HG02763 (cell line): ENCODE measurements around the gene FAXC.

ENCODE experiments used
- ATAC-seq: cut with Tn5 transposase; IDR thresholded peaks from one replicate; pipeline ENCODE4 v1.9.1; 2021; ENCODE audit warnings: mild to moderate bottlenecking, moderate library complexity; ENCODE audit not compliant: unreplicated experiment

Gene FAXC

DNA sequence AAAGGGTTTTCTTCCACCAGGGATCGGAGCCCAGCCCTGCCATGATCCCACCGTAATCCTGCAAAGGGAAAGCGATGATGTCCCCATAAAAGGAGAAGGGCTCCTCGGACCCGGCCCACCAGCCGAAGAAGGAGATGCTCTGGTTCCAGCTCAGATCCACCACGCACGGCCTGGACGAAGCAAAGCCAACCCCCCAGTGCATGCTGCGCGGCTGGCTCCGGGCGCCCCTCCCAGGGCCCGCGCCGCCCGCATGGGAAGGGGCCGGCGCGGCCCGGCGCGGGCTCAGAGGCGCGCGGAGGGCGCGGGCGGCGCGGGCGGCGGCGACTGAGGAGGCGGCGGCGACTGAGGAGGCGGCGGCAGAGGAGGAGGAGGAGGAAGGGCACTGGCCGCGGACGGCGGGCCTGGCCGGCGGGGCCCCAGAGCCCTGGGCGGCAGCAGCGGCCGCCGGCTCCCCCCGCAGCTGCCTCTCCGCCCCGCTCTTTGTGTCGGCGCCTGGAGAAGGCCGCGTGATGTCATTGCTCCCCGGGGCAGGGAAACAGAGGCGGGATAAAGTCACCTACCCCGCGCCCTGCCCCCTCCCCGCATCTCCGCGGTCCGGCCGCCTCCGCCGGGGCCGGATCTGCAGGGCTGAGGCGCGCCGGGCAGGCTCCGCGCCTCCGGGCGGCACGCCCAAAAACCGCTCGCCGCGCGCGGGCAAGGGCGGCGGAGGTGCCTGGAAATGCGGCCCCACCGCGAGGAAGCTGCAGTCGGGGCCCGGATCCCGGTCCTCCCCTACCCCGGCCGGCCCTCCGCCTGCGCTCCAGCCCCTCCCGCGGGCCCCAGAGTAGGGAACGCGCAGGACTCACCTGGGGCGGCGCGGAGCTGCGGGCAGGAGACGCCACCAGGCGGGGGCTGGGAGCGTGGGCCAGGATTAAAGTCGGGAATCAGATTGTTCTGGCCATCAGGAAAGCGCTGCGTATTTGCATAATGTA lies at the start of gene FAXC:
TSS of gene FAXC (minus strand) at position 504 of the 971 bp plus-strand sequence. CDS start at position 202, 302 bp downstream.
- no peak for ATAC-seq

DNA sequence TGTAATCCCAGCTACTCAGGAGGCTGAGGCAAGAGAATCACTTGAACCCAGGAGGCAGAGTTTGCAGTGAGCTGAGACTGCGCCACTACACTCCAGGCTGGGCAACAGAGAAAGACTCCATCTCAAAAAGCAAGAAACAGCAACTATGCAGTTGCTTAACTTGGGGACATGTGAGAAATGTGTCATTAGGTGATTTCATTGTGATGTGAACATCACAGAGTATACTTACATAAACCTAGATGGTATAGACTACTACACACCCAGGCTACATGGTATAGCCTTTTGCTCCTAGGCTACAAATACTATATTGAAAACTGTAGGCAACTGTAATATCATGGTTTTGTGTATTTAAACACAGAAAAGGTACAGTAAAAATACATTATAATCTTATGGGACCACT lies 47.8 kb upstream of the FAXC start:
- ATAC-seq, result no peak

DNA sequence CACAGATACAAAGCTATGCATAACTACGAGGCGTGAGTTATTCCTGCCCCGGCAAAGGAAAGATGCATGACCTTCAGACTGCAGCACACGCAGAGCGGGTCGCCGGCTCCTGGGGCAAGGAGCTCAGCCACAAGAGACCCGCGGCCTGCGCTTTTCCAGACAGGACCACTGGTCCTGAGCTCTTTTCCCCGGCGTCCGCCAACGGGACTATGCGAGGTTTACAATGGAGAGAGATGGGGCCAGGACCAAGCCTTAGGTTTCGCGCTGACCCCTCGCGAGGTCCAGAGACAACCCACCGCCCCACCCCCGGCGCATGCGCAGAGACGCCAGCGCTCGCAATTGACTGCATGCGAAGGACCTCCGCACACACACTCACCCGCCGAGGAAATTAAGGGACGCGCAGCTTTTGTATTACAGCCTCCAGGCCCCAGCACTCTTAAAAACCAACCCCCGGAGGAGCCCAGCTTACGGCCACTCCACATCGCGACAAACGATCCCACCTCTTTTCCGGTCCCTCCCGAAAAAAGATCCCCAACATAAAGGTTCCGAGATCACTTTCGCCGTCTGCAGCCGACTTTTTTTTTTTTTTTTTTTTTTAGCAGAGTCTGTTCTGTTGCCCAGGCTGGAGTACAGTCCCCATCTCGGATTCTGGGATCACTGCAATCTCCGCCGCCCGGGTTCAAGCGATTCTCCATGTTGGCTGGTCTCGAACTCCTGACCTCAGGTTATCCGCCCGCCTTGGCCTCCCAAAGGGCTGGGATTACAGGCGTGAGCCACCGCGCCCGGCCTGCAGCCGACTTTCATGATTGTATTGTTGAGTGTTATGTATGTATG lies 44.4 kb upstream of the FAXC start, which contains the start of gene COQ3:
TSS of gene COQ3 (minus strand) at position 498 of the 834 bp plus-strand sequence. CDS start at position 482, 16 bp downstream.
- ATAC-seq, result peak; percentile 87

DNA sequence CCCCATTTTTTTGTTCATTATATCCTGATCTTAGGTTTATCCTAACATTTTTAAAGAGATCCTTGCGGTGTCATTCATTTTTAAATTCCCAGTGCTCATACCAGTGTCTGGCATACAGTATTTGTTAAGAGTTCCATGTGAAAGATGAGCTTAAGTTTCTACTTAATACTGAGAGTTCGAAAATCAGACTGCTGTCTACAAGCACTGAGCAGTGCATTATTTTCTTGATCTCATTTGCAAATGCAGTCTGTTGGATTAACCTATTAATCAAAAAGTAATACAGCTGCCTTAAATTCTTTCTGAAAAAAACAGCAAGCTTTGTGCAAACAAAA lies 43.9 kb upstream of the FAXC start:
- ATAC-seq, result peak; percentile 14

DNA sequence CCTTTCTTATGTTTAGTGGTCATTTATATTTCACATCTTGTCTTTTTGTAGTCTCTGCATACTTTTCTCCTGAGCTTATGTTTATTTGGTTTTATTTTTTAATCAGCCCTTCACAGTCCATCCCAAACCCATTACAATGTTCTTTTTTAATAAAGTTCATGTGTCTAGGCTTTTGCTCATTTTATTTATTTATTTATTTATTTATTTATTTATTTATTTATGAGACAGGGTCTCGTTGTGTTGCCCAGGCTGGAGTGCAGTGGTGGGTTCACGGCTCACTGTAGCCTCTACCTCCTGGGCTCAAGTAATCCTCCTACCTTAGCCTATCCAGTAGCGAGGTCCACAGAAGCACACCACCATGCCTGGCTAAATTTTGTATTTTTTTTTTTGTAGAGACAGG lies 41.4 kb upstream of the FAXC start:
- no peak for ATAC-seq

DNA sequence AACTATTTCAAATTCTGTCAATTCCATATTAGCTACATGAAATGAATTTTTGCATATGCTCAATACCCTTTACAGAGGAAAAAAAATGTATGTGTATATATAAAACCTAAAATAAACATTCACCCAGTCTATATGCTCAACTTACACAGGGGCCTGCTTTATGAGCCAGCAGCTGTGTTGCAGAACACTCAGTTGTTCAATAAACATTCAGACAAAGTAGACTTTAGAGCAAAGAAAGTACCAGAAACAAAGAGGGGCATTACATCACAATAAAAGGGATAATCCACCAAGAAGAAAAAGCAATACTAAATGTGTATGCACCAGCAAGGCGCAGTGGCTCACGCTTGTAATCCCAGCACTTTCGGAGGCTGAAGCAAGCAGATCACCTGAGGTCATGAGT lies 35.0 kb upstream of the FAXC start:
- ATAC-seq, result no peak

DNA sequence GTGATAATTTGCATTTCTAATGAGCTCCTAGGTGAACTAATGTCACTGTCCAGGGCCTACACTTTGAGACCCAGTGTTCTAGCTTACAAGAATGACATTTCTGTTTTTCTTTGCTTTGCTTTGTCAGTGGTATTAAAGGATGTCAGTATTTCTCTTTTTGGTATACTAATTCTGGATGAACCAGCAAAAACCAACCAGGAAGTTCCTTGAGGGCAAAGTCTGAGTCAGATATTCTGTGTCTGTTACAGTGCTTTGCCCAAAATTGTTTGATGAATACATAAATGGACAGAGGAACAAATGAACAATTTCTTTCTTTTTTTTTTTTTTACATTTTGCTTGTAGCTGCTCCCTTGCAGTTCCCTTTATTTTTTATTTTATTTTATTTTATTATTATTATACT lies 29.2 kb upstream of the FAXC start:
- ATAC-seq, result no peak

DNA sequence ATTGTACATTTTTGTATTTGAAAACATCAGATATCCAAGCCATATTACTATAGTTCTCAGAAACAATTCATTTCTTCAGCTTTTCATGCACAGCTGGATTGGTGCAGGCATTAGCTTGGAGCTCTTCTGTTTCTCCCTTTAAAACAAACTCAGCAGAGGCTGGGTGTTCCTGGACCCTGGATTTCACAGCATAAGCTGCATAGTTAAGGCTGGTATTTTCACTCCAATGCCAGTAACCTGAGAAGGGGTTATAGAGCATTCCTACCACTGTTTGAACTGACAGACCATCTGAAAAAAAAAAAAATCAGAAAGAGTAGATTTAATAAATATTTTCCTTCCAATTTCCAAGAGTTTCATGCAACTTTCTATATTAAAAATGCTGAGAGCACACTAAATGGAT lies 20.1 kb upstream of the FAXC start:
- no peak for ATAC-seq

DNA sequence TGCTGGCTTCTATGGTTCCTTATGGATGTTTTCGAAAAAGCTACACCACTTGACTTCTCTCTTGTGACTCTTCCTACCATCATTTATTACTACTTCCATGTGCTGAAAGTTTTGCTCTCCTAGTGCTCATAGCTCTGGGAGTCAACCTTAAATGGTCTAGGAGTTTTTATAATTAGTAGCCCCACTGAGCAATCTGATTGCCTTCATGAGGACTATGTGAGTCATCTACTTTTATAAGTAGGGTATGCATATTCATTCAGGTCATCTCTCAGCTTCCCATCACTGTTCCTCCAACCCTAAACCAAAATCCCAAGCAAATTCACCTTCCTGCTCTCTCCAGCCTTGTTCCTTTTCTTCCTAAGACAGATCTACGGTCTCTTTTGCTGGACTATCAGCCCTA lies 17.4 kb upstream of the FAXC start:
- no peak for ATAC-seq

DNA sequence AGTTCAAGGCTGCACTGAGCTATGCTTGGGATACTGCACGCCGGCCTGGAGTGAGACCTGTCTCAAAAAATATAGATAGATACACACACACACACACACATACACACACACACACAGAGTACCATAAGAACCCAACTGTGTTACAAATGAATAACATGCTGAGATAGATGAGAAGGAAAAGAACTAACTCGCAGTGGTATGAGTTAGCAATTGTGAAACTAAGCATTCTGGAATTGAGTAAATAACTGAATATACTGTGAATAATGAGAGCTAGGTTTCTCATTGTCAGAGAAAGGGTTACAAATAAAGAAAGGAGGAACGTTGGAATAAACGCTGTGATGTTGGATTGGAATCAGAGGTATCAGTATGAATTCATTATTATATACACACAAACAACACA lies 14.6 kb upstream of the FAXC start:
- peak; percentile 75 for ATAC-seq

DNA sequence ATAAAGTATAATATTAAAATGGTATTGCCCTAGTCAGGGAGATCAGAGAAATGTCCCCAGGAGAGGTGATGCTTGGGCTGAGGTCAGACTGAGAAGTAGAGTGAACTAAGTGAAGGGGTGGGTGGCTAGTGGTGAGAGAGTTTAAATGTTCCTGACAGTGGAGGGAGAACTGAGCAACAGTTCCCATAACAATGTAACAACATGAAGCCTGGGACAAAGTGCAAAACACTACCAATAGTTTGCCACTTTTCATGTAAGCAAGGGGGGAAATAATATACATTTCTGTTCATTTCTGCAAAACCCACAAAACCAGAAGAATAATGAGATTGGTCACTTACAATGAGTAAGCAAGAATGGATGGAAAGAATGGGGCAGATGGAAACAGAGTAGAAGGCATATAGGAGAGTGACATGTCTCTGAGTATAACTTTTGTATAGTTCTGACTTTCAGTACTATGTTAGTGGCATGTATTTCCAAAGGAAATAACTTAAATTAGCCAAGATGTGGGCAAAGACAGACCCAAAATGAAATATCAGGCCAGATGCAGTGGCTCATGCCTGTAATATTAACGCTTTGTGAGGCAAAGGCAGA lies 13.3 kb upstream of the FAXC start:
- ATAC-seq, result no peak

DNA sequence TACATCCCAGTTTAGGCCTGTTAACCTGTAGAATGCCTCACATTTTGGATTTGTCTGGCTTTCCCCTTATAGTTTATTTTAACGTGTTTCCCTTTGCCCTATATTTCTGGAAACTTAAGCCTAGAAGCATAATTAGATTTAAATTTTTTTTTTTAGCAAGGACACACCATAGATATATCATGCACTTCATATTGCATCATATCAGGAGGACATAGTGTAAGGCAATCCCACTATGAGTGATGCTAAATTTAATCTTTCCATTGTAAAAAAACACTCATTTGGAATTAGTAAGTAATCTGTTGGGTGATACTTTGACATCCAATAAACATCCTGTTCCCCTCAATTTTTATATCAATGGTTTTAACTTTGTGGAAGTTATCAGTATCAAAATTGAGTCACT lies 10.3 kb upstream of the FAXC start:
- ATAC-seq, result no peak

DNA sequence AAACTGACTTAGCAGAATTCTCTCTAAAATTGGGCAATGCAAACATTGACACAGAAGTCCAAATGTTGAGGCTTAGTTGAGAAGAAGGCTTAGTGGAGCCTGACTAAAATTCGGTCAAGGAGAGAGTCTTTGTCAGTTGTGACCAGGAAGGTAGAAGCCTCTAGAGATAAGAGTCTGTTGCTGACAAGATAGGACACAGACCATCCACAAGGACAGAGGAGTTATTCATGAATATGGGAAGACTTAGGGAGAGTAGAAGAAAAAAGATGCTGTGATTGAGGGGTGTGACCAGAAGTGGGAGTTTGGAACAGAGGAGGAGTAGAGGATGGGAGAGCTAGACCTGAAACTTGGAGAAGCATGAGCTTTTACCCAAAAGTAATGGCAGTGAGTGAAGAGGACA lies 7.2 kb upstream of the FAXC start:
- no peak for ATAC-seq

DNA sequence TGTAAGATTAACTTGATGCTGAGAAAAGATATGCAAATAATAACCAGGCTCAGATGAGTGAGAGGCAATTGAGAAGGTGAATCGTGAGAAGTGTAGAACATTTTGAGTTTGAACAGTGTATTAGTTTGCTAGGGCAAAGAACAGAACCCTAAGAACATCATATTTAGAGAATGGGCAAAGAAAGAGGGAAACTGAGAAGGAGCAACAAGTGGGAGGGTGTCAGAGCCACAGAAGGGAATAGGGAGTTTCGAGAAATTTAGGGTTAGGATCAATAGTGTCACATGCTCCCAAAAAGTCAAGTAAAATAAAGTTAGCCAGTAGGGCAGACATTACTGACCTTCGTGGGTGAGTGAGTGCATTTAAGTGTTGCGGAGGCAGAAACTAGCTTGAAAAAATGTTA lies 5.5 kb upstream of the FAXC start:
- ATAC-seq, result no peak

DNA sequence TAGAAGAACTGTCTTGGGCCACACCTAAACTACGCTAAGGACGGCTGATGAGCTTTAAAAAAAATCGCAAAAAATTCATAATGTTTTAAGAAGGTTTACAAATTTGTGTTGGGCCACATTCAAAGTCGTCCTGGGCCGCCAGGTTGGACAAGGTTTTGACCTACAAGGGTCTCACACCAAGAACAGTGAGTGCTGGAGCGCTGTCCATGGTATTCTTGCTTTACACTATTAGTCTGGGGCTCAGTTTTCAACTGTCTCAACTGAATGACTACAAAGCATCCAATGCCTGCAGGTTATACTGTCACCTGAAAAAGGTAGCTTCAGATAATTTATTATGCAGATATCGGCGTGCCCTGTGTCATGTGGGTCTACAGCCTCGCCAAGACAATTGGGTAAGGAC lies 3.7 kb upstream of the FAXC start:
- no peak for ATAC-seq

DNA sequence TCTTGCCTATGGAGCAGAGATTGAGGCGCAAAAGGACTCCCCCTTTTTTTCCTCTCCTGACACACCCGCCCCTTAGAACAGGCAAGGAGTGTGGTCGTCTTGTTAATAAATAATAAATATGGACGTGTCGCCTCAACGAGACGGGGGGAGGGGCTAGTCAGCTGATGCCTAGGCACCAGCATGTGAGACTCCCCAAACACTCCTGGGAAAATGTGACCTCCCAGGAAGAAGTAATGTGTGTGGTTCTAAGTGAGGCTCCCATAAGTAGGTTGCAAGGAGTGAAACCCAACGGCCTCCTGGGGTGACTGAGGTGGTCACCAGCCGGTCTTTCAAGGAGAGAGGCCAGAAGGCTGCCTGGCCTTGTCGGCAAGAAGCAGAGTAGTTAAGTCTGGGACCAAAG lies 1.1 kb upstream of the FAXC start:
- ATAC-seq, result no peak

DNA sequence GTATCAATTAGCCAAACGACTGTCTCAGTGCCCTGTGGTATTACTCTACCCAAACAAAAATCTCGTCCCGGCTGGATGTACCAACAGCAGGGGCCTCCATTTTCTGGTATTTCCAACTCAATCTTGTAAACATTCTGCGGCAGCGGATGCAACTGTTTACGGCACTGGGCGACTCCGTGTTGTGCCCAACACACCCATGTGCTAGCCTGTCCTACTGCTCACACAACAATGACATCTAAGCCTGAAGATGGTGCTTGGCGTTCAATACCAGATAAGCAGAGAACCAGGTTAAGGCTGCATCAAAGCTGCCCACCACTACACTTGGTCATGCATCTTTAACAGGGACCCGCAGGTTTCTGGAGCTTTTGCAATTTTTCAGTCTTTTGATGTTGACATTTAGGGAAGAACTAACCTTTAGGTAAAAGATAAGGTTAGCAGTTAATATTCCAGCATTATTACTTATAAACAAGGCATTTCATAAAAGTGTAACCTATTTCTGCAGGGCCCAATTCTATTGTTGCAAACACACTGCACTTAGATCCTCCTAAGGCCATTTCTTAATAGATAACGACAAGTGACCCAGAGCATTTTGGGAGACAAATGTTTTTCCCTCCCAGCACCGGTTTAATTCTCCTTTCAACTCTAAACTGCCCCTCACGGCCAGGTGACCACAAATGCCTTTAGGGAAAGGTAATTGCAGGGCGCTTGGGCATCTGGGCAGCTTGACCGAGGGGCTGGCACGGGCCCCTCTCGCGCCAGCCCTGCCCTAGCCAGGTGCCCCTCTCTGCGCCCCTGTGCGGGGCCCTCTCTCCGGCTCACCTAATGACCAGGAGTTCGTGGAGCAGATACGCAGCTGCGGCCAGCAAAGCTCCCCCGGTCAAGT lies 945 bp downstream of the FAXC start:
- ATAC-seq, result no peak

DNA sequence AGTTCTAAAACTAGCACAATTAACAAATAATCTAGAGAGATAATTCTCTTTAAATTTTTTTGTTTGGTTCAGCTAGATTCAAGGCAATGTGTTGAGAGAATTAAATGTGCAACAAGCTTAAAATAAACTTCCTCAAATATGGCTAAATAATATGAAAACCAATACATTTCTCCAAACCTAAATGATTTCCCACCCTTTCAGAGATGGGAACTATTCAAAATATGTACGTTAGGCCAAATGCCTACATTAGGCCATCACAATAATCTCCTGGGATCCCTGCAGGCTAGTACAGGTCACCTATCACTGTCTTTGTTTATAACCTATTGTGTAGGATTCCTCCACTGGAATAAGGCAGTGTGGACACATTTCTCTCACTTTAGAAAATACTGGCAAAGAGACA lies 1.7 kb downstream of the FAXC start:
- no peak for ATAC-seq

DNA sequence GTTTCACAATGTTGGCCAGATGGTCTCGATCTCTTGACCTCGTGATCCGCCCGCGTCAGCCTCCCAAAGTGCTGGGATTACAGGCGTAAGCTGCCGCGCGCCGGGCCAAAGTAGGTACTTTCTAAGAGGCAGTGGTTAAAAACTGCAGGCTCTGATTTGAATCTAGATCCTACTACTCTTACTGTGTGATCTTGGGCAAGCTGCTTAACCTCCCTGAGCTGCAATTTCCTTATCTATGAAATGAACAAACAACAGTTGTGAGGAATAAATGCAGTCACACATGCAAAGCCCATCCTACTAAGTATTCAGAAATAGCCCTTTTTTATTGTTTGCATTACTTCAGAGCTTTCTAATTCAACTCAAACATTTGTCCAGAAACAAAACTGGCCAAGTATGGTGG lies 2.9 kb downstream of the FAXC start:
- ATAC-seq, result no peak

DNA sequence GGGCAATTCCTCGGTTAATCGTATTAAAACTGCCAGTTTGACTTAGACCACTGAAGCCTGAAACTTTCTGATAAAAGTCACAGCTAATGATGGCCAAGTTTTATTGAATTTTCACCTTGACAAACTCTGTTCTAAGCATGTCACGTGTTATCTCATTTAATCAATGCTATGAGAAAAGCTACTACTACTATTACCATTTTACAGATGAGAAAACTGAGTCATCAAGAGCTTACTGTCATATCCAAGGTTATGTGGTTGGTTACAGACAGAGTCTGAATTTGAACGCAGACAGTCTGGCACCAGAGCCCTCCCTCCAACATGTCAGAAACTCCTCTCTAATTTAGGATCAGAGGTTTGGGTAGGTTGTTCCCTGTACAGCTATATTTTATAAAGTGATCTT lies 4.3 kb downstream of the FAXC start:
- ATAC-seq, result no peak

DNA sequence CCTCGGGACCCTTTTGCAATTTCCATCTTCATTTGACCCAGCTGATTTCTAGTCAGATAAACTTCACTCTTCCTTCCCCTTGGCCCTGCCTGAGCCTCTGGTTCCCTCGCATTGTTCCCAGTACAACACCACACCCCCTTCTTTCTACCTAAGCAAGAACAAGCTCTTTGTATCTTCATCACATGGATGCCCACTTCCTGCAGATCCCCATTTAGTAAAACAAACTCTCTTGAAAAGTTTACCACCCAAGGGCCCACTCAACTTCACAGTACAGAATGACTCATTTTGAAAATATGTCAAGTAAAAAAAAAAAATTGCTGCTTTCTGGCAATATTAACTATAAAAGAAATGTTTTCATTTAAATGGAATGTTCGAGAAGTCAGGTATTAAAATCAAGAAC lies 5.2 kb downstream of the FAXC start:
- no peak for ATAC-seq
